Esophagus squamous epithelium (tissue), 5 donors: ENCODE measurements around the gene AVP. TPM values are rescaled to one million over a fixed set of nuclear protein-coding genes. Genes with fewer than 3 reads are reported as not detected.

Experiments used
- DNase-seq: peaks from one replicate; lab custom pipeline; 2025; lab: John Stamatoyannopoulos, UW
- H3K27ac ChIP-seq, 4 donors: fragments of 200-600 bp; sonication (generic); one replicate each; pipeline ENCODE4 v1.5.1; 2016 to 2019; ENCODE audit warnings: mild to moderate bottlenecking in 1 of 4
- H3K27me3 ChIP-seq, 4 donors: fragments of 200-600 bp; sonication (generic); 1 replicate in 3 of 4; 2 replicates in 1 of 4; pipeline versions ENCODE4 v1.5.1 to v1.6.0; 2017 to 2021; ENCODE audit warnings: antibody characterized with exemption in 1 of 4
- H3K36me3 ChIP-seq, 3 donors: fragments of 200-600 bp; sonication (generic); one replicate each; pipeline ENCODE4 v1.5.1; 2016 to 2019
- H3K4me1 ChIP-seq, 3 donors: fragments of 200-600 bp; sonication (generic); one replicate each; pipeline ENCODE4 v1.5.1; 2017 to 2019
- H3K4me3 ChIP-seq, 4 donors: fragments of 200-600 bp; sonication (generic); 1 replicate in 3 of 4; 2 replicates in 1 of 4; pipeline ENCODE4 v1.5.1; 2016 to 2019; ENCODE audit warnings: mild to moderate bottlenecking in 2 of 4, moderate library complexity in 1 of 4
- H3K9me3 ChIP-seq, 3 donors: fragments of 200-600 bp; sonication (generic); one replicate each; pipeline ENCODE4 v1.5.1; 2016 to 2019
- CTCF ChIP-seq, 6 experiments: fragments of 450-650 bp in 4 of 6; fragments of 200-600 bp in 2 of 6; sonication (generic) in 2 of 6; IDR thresholded peaks; one replicate each; pipeline ENCODE4 v1.5.1; 2016 to 2019; ENCODE audit warnings: antibody characterized with exemption in 6 of 6, mild to moderate bottlenecking in 4 of 6, moderate library complexity in 4 of 6
- POLR2A ChIP-seq, 4 donors: fragments of 450-650 bp; IDR thresholded peaks; one replicate each; pipeline ENCODE4 v1.6.1; 2017; ENCODE audit warnings: antibody characterized with exemption in 4 of 4, mild to moderate bottlenecking in 4 of 4, moderate library complexity in 3 of 4
- WGBS, 2 donors: methylation state at CpG; one replicate each; pipeline ENCODE4 v1.1.5; 2018; 5-methylcytosine and 5-hydroxymethylcytosine counted together
- intact Hi-C: fragments of 100-400 bp; cut with DNase I; formaldehyde crosslinking; loops from one replicate; pipeline ENCODE4 v1.15.0; 2022
- total RNA-seq, 4 donors: library from RNA; depleted of rRNA; stranded (reverse); fragments of >200 nt; gene quantifications; one replicate each; pipeline ENCODE4 v1.1.0, GENCODE V29; 2016
- donor health status: DM: yes; HTN: yes; CAD: no.

AVP gene
- total RNA-seq, 4 donors from 2014 or later, result not detected

- TF ChIP-seq POLR2A (IDR thresholded peaks at IDR 0.05), result peak in 3 of 4 donors; percentile 6 to 66 (median 38)
- peak in 1 of 6 experiments; percentile 9 for TF ChIP-seq CTCF (IDR thresholded peaks at IDR 0.05)
- intact Hi-C loops, result no loop called here
- Histone ChIP-seq H3K27me3 (no peaks in the 10 kb centered on the region), H3K27ac (peak within 1 kb of the TSS; percentile 83 to 97 (median 92)), H3K36me3 (peaks cover 14 to 35% (median 16%) of the 10 kb centered on the region in 3 donors), H3K4me1 (peaks cover 6 to 47% (median 17%) of the 10 kb centered on the region in 3 donors), H3K4me3 (peak within 1 kb of the TSS; percentile 81 to 99 (median 90)), H3K9me3 (no peaks in the 10 kb centered on the region)
- no CpG with 5 or more reads among the region's 104 CpGs for WGBS, 2 donors
- DNase-seq, result peak; percentile 28
Observed at GRCh38 chr20:3045816-3046676, 38.5 kb downstream of the AVP start, which contains the start of gene MRPS26. Gene MRPS26 (plus strand): TSS chr20:3046052. CDS start chr20:3046069, 17 bp downstream.

GRCh38 chr20:3045042-3045815 lies 39.3 kb downstream of the AVP start:
- peak; percentile 44 for DNase-seq
- Histone ChIP-seq H3K27ac (peak overlapping the region; percentile 83 to 97 (median 92)), H3K4me1 (peaks cover 6 to 47% (median 17%) of the 10 kb centered on the region in 3 donors), H3K9me3 (no peaks in the 10 kb centered on the region), H3K27me3 (no peaks in the 10 kb centered on the region), H3K4me3 (peak overlapping the region; percentile 81 to 99 (median 90)), H3K36me3 (peaks cover 14 to 37% (median 16%) of the 10 kb centered on the region in 3 donors)
- 3 to 9% methylated on average over 4 to 8 of the region's 24 CpGs for WGBS, 2 donors
- TF ChIP-seq POLR2A (IDR thresholded peaks at IDR 0.05) (no peak), CTCF (IDR thresholded peaks at IDR 0.05) (no peak)
- intact Hi-C loops, result no loop called here

- H3K36me3 ChIP-seq, result peaks cover 15 to 37% (median 20%) of the 10 kb centered on the region in 3 donors
- intact Hi-C loops, result no loop called here
- H3K27me3 ChIP-seq, result no peaks in the 10 kb centered on the region
- WGBS, 2 donors, result 60 to 95% methylated on average over 1 to 3 of the region's 8 CpGs
- TF ChIP-seq POLR2A (IDR thresholded peaks at IDR 0.05) (no peak), CTCF (IDR thresholded peaks at IDR 0.05) (no peak)
- no peak overlapping the region for H3K27ac ChIP-seq
- H3K9me3 ChIP-seq, result no peaks in the 10 kb centered on the region
- no peak for DNase-seq
- peaks cover 6 to 47% (median 17%) of the 10 kb centered on the region in 3 donors for H3K4me1 ChIP-seq
- H3K4me3 ChIP-seq, result no peak overlapping the region
Observed at GRCh38 chr20:3044336-3044965, 40.1 kb downstream of the AVP start.

- no peak for TF ChIP-seq CTCF (IDR thresholded peaks at IDR 0.05)
- TF ChIP-seq POLR2A (IDR thresholded peaks at IDR 0.05), result no peak
- Histone ChIP-seq H3K27ac (peak within 1 kb of the TSS in 3 of 4 donors; percentile 46 to 66 (median 57)), H3K4me1 (peaks cover 6 to 47% (median 17%) of the 10 kb centered on the region in 3 donors), H3K4me3 (no peak within 1 kb of the TSS), H3K36me3 (peaks cover 7 to 37% (median 12%) of the 10 kb centered on the region in 3 donors), H3K9me3 (no peaks in the 10 kb centered on the region), H3K27me3 (no peaks in the 10 kb centered on the region)
- DNase-seq, result no peak
- WGBS, 2 donors, result 86% methylated on average over 3 of the region's 3 CpGs; no CpG with 5 or more reads in 1 of the 2 donors
- intact Hi-C loops, result no loop called here
Observed at GRCh38 chr20:3043322-3043721, 41.2 kb downstream of the AVP start, which contains the start of gene GNRH2. Gene GNRH2 (plus strand): TSS chr20:3043622. CDS start chr20:3044415, 793 bp downstream.
